T-helper 1 cell treated with Interleukin-12 subunit alpha and Interleukin-12 subunit beta and Interleukin-4 antibody, amounts not matched to agents 30 ng/mL and 1 ng/mL, for 36 hours (primary cell): ENCODE measurements around the gene FNBP1L. TPM values are rescaled to one million over a fixed set of nuclear protein-coding genes. Genes with fewer than 3 reads are reported as not detected.

Experiments used
- intact Hi-C: fragments of 100-400 bp; cut with micrococcal nuclease; formaldehyde crosslinking; loops from one replicate; pipeline ENCODE4 v1.15.1; 2024
- total RNA-seq: library from RNA; stranded (reverse); gene quantifications from 2 replicates; pipeline ENCODE4 v1.2.3, GENCODE V29; 2022

Gene FNBP1L
- total RNA-seq, 1 donor from 2014 or later: 0.10 TPM

DNA sequence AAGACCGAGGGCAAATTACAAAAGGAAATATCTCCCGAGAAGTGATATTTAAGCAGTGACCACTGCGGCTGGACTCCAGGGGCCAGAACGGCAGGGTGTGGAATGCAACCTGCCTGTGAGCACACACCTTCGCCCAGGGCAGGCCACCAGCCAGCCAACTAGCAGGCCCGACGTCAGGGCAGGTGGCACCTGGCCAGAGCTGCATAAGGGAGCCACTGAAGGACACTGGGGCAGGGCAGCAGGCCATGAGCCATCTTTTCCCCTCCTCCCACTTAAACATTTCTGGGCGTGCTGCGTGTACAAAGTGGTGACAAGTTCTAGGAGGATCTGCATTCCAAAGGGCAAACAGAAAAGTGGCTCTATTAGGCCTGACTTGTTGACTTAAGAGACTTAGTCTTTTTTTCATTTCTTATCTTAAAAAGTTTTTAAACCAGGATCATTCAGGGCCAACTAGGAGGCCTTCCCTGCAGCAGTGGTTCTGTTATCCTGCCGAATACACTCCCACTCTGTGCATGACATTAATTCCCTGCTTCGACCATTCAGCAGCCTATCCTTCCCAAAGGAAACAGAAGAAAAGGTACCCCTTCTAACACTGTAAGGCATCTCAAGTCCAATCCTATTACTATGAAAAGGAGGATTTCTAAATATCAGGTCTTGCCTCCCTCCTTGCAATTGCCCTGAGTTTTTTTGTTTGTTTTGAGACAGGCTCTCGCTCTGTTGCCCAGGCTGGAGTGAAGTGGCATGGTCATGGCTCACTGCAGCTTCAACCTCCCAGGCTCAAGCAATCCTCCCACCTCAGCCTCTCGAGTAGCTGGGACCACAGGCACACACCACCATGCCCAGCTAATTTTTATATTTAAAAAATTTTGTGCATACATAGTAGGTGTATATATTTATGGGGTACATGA is 137.4 kb downstream of the FNBP1L start:
- intact Hi-C loops: no loop called here

DNA sequence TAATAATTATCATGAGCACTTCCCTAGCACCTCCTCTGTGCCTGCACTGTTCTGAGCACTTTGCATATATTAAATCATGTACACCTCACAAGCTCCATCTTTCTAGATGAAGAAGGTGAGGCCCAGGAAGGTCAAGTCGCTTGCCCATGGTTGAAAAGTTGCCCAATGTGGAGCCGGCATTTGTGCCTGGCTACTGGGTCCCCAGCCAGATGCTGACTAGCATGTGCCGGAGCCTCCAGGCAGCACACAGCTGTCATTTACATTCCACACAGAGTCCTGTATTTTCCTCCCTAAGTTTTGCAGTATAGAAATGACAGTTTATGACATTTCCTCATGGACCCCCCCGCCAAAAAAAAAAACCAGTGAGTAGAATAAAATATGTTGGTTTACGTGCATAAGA is 139.4 kb downstream of the FNBP1L start:
- intact Hi-C loops: no loop called here

DNA sequence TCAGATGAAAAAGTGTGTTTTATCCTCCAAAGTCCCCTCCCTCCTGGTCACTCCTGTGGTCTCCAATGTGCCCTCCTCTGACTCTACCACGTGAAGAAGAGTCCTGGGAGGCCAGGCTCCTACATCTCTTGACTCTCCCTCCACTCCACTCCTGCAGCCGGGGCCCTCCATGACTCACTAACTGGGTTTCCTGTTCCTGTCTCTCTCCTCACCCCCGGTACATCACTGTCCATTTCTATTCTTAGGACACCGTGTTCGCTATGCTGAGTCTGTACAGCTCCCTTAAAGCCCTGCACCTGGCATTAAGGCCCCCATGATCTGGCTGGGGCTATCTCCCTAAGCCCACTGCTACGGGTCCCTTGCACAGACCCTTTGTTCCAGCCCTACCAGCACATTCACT is 140.3 kb downstream of the FNBP1L start:
- intact Hi-C loops: no loop called here

DNA sequence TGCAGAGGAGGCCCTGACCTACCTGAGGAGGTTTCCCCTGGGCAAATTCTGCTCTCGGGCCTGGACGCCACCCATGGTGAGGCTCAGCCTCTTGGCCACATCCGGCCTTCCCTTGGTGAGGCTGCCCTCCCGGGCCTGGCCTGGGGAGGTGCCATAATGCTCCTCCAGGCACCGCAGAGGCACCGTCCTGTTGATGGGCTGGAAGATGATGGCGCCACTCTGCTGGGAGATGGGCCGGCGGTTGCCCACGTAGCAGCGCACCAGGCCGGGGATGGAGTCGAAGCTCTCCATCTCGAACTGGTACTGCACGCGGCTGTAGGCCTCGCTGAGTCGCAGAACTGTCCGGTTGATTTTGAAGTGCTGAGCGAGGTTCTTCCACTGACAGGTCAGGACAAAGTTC is 141.0 kb downstream of the FNBP1L start:
- intact Hi-C loops: no loop called here

DNA sequence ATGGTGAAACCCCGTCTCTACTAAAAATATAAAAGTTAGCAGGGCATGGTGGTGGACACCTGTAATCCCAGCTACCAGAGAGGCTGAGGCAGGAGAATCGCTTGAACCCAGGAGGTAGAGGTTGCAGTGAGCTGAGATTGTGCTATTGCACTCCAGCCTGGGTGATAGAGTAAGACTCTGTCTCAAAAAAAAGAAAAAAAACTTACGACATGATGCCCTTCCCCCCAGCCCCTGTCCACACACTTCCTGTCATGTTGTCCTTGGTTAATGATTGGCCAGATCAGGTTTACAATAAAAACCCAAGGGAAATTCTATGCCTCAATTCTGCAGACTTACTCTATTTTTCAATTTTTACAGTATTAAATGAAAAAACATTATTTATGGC is 143.4 kb downstream of the FNBP1L start:
- intact Hi-C loops: loop anchor here (10.0 kb wide), 1 partner anchor 1084 kb away; no protein-coding TSS in a partner anchor

DNA sequence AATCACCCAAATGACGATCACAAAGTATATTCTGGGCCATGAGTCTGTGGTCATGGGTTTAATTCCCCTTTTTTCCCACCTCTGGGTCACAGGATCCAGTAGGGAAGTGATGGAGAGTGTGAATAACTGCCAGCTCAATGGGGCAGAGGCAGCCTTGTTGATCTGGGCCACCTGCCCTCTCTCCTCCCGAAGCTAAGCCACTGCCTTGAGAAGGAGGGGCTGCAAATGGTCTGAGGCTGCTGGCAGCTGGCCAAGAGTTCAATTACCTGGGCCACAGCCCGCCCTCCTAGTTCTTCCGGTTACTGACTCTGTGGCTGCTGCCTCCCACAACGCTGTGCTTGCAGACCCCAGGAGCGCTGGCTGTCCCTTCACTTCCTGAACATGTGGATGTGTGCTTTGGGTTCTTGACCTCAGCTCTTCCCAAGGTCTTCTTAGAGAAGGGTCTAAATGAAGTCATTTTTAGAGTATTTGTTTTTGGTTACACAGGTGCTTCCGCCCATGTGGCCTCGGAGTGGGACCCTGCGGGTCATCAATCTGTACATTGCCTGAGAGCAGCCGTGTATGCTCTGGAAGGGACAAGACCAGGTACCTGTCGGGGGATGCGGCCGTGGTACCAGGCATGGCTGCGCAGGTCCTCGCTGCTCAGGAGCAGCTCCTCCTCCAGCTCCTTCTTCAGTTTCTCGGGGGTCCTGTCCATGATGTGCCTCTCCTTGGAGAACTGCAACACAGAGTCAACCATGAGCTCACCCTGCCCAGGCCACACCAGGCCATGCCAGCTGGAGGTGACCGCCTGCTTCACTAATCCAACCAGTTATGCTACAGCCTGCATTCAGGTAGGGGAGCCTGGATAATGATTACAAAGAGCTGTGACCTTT is 144.0 kb downstream of the FNBP1L start:
- intact Hi-C loops: loop anchor here (10.0 kb wide), 1 partner anchor 1083 kb away; no protein-coding TSS in a partner anchor

DNA sequence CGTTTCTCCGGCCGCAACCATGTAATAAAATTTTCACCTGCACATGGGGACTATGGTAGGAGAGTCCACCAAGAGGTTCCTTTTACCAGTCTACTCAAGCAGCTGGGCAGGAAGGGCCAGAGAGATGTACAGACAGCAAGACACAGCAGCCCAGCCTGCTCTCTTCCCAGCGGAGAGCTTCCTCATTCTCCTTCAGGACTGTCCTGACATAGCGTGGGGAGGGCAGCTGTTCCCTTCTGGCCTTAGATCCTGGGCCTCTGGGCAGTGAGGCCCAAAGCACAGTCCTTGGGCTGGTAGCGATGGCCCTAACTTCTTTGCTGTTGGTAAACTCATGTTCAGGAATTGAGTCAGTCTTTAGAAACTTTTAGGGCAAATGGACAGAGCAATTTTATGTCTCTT is 144.6 kb downstream of the FNBP1L start:
- intact Hi-C loops: loop anchor here (10.0 kb wide), 1 partner anchor 1082 kb away; no protein-coding TSS in a partner anchor

DNA sequence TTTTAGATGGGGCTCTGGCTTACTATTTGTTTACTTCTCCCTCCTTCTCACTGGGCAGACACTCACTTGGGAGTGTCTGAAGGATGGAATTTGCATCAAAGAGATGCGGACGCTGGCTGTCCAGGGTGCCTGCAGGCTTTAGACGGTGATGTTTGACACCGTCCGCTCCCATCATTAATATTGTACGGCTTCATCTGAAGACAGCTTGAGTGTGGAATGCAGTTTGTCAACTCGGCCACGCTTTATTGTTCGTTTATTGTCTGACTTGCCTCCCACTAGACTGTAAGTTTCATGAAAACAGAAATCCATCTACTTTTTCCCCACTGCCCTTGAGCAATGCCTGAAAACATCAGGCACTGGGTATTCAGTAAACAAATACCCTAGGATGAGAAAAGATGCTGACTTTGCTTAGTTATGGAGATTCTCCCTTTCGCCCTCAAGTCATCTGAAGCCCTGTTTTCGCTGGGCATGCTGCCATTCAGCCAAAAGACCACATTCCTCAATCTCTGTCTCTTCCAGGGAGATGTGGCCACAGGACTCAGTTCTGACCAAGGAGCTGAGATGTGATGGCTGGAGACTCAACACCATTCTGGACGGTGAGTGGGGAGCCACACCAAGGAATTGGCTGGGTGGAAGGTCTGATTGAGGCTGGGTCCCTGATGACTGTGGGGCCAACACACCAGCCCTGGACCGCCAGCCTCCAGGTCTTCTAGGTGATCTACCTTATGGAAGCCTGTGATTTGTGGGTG is 146.1 kb downstream of the FNBP1L start:
- intact Hi-C loops: loop anchor here (10.0 kb wide), 1 partner anchor 1081 kb away; no protein-coding TSS in a partner anchor

DNA sequence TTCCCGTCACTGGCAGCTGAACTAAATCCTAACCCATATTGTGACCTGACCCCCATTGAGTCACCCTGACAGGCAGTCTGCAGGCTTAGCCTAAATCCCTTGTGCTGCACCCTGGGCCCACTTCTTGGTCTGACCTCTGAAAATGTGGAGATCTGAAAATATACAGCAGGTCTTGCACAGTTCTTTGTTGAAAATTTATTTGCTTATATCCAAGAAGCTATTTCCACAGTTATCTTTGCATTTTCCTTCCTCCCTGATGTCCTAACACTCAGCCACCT is 146.6 kb downstream of the FNBP1L start:
- intact Hi-C loops: loop anchor here (10.0 kb wide), 1 partner anchor 1080 kb away; no protein-coding TSS in a partner anchor

DNA sequence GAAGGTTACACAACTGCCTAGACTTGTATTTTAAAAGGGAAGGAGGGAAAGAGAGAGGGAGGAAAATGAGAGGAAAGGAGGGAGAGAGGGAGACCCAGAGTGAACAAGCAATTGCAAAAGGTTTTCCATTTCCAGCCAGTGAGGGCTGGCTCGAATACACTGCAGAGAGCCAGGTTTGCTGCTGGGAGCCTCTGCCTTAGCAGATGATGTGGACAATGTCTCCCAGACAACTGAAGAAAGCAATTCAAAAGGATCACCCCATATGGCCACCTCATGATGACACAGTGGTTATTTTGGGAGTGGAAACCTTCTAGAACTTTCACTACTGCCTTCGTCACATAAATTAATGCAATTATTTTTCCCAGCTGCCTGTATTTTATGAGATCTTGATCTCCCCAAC is 147.3 kb downstream of the FNBP1L start:
- intact Hi-C loops: loop anchor here (10.0 kb wide), 1 partner anchor 1080 kb away; no protein-coding TSS in a partner anchor

DNA sequence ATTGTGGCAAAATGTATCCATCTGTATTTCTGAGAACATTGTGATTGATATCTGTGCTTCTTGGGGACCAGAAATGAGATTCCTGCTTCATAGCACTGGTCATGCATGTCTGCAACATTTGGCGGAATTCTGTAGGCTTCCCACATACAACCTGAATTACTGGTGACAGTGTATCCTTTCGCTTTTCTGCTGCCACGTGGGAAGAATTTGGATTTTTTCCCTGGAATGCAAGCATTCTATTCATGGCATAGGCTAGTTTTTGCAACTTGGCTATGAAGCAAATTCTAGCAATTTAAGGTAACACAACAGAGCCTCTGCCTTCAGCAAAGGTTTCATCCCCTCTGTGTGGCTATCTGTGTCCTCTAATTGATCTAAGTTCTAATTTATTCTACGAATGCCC is 147.8 kb downstream of the FNBP1L start:
- intact Hi-C loops: loop anchor here (10.0 kb wide), 1 partner anchor 1079 kb away; no protein-coding TSS in a partner anchor

DNA sequence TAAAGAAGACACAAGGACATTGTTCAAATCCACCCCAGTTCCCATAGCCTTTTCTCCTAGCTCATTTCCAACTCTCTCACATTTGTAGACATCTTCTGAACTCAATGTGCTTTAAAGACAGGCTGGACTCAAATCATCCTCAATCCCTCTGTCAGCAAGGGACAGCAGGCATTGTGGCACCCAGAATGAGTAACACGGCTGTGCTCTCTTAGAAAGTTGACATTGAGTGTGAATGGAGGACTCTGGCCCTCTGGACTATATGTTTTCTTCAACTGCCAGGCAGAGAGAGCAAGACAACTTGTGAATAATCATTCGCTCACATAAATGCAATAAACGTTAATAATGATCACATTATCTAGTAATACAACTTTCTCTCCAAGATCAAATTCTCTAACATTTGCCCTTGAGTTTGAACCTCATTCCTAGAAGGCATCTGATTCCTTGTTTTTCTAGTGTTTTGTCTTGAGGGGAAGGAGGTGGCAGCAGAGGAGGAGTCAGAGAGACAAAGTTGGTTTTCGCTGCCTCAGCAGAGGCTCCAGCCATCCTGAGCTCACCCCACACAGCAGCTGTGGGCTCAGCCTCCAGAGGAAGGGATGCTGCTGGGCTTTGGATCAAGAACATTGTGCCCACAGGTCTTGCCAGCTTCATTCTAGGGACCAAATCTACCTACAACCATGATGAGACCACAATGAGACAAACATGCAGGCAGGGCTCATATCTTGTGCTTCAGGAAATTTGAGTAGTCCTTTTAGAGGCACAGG is 148.6 kb downstream of the FNBP1L start:
- intact Hi-C loops: loop anchor here (10.0 kb wide), 1 partner anchor 1078 kb away; no protein-coding TSS in a partner anchor

DNA sequence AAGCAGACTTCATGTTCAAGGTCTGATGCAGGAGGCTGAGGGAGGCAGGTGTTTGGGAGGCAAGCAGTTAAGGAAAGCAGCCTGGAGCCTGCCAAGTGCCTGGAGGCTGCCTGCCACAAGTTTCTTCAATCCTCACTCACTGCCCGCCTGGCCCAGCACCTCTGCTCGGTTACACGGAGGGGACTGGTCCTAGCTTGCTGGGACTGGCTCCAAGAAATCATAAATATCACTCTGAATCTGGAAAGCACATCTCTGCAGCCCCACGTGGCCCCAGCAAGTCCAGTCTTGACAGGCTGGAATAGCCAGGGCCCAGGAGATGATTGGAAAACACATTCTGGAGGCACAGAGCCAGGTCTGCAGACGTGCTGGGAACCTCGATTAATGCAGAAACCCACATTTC is 149.8 kb downstream of the FNBP1L start:
- intact Hi-C loops: loop anchor here (10.0 kb wide), 1 partner anchor 1077 kb away; no protein-coding TSS in a partner anchor

DNA sequence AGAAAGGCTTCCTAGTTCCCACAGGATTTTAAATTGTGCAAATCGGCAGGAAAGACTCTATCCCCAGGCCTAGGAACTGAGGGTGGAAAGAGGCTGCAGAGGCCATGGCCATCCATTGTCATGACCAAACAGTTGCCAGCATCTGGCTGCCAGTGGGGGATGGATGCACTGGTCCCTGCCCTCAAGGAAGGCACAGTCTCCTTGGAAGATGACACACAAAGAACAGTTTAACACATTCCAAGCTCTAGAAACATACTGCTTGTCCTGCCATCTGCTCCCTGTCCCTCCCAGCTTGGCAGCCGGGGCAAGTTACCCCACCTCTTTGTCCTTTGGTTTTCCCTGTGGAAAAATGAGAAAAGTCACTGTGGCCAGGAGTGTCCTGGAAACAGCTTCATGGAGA is 150.5 kb downstream of the FNBP1L start:
- intact Hi-C loops: loop anchor here (10.0 kb wide), 1 partner anchor 1076 kb away; no protein-coding TSS in a partner anchor

DNA sequence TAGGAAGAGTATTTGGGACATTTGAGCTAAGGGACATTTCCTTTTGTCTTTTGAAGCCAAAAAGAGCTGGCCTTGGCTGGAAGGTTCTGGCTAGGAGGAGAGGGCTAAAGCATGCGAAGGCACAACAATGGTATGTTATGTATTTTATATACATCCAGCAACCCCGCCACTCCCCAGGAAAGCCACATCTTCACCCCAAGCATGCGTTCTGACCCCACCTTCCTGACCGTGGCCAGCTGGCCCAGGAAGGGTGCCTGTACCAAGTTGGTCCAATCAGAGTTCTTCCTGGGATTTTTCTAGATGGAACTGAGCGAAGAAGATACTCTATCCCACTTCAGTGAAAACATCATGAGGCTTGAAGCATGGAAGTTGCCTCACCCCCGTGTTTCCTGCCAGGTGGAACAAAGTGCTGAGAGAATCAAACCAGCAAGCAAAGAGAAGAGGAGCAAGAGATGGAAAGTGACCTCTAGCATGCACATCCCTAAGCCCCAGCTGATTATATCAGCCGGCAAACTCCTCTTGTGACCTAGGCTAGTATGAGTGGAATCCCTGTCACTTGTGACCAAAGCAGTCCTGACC is 151.0 kb downstream of the FNBP1L start:
- intact Hi-C loops: loop anchor here (10.0 kb wide), 1 partner anchor 1076 kb away; no protein-coding TSS in a partner anchor

DNA sequence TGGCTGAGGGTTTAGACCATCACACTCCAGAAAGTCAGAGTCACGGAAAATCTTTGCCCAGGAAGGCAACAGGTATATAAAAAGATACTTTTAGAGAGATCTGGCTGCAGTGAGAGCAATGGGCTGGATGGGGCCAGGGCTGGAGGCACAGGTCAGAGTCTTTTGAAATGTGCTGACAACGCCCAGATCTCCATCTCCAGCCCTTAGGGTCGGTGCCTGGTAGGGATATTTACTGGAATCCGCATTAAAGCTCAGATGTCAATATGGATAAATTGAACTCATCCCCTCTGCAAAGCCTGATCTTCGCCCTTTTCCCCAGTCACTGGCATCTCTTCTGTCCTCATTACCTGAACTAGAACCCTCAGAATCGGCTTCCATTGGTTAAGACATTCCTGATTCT is 151.6 kb downstream of the FNBP1L start:
- intact Hi-C loops: loop anchor here (10.0 kb wide), 1 partner anchor 1075 kb away; no protein-coding TSS in a partner anchor

DNA sequence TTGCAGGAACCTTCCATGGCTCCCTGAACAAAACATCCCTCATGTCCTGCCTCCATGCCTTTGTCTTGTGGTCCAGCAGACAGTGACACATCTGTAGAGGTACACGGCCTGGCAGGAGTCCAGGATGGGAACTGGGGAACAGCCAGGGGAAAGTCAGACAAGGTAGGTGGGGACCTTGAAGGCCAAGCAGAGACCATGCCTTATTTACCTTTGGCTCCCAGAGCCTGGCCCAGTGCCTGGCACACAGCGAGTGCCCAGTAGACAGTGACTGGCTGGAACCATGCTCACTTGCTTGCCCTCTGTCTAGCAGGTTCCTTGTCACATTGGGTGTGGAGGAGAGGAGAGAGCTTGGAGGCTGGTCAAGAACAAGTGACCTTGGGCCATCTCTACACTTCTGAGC is 152.7 kb downstream of the FNBP1L start:
- intact Hi-C loops: no loop called here

DNA sequence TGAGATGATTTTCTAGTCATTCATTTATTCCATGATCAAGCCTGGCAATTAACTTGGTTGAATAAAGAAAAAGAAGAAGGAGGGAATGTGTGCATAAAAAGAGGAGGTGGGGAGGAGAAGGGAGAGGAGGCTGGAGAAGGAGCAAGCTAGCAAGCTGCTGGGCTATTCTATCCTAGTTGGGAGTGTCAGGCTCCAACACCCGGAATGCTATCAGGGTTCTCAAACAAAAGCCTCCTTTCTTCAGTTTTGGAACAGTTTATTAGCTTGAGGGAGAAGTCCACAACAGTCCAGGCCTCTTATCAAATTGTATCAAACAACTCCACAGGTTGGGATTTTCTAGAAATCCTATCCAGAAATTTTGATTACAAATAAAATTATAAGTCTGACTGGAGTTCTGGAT is 153.8 kb downstream of the FNBP1L start:
- intact Hi-C loops: no loop called here

DNA sequence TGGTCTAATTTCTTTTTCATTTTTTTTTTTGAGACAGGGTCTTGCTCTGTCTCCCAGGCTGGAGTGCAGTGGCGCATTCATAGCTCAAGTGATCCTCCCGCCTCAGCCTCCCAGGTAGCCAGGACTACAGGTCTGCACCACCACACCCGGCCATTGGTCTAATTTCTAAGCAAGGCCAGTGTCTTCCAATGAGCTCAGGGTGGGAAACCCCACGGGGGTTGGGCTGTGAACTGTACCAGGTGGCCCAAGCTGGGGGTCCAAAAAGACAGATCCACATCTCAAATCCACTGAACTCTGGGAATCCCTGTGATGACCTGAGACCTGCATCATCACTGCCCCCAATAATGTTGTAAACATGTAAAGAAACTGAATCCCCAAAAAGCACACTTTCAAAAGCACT is 154.2 kb downstream of the FNBP1L start:
- intact Hi-C loops: no loop called here

DNA sequence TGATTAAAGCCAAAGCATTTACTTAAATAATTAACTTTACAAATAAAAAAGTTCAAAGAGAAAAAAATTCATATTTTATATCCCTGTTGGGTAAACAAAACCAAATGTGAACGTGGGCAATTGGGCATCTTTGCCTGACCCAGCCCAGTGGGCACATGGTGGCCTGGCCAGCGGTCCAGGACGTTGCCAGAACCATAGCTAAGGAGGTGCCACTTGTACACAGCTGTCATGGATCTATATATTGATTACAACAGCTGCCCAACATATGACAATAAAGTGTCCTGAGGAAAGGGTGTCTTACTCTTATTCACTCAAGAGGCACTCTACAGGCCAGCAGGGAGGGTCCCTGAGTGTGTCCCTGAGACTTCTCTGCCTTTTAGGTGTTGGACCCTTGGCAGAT is 155.2 kb downstream of the FNBP1L start:
- intact Hi-C loops: no loop called here
